ENCODE data around the gene CHST11. TPM values are rescaled to one million over a fixed set of nuclear protein-coding genes. Genes with fewer than 3 reads are reported as not detected.
"Not testable (repeated sequence)": the region's sequence is repeated elsewhere in the genome, so short reads cannot be mapped to it uniquely, and the experiment has no call there.

CHST11 gene
- polyA plus RNA-seq, 3 donors: 6.2 to 8.1 (median 7.6) TPM

- no peak for DNase-seq
These were observed 143.4 kb downstream of the CHST11 start for GRCh38 chr12:104600036-104600712.

- no peak for DNase-seq
These were observed 144.3 kb downstream of the CHST11 start for GRCh38 chr12:104600790-104601739.

GRCh38 chr12:104602406-104602805 lies 145.7 kb downstream of the CHST11 start:
- DNase-seq: no peak

- no peak for DNase-seq
These were observed 146.1 kb downstream of the CHST11 start for GRCh38 chr12:104602896-104603295.

GRCh38 chr12:104603545-104603973 lies 146.8 kb downstream of the CHST11 start:
- no peak for DNase-seq

- DNase-seq: no peak
These were observed 147.6 kb downstream of the CHST11 start for GRCh38 chr12:104604070-104604994.

GRCh38 chr12:104604995-104605675 lies 148.4 kb downstream of the CHST11 start:
- no peak for DNase-seq

GRCh38 chr12:104605685-104606084 lies 148.9 kb downstream of the CHST11 start:
- no peak for DNase-seq

- DNase-seq: no peak
These were observed 152.2 kb downstream of the CHST11 start for GRCh38 chr12:104608998-104609397.

GRCh38 chr12:104609445-104609844 lies 152.7 kb downstream of the CHST11 start:
- no peak for DNase-seq

GRCh38 chr12:104610513-104611235 lies 153.9 kb downstream of the CHST11 start:
- DNase-seq: no peak

- no peak for DNase-seq
These were observed 154.9 kb downstream of the CHST11 start for GRCh38 chr12:104611671-104612070.

- not testable (repeated sequence) for DNase-seq
These were observed 156.6 kb downstream of the CHST11 start for GRCh38 chr12:104613372-104613771.

- DNase-seq: no peak
These were observed 158.4 kb downstream of the CHST11 start for GRCh38 chr12:104615048-104615561.

- no peak for DNase-seq
These were observed 161.9 kb downstream of the CHST11 start for GRCh38 chr12:104618691-104619090.

GRCh38 chr12:104619305-104619704 lies 162.6 kb downstream of the CHST11 start:
- DNase-seq: no peak

GRCh38 chr12:104620837-104621531 lies 164.2 kb downstream of the CHST11 start:
- DNase-seq: no peak

- no peak for DNase-seq
These were observed 166.2 kb downstream of the CHST11 start for GRCh38 chr12:104622928-104623327.

- no peak for DNase-seq
These were observed 167.1 kb downstream of the CHST11 start for GRCh38 chr12:104623883-104624282.

GRCh38 chr12:104624529-104624928 lies 167.8 kb downstream of the CHST11 start:
- no peak for DNase-seq
